Mesenchymal stem cell (in vitro differentiated cells and primary cell): ENCODE results near the gene MTMR2.
A peak's percentile ranks its signal among the peaks of the same experiment; 100 is the strongest.

Experiments
- DNase-seq: peaks from one replicate; pipeline ENCODE4 v3.0.0-alpha.2; 2013
- H2AFZ ChIP-seq: one replicate; pipeline ENCODE4 v1.6.1; 2013; ENCODE audit warnings: low read depth, mild to moderate bottlenecking, control low read depth, inconsistent platforms, low read length, moderate library complexity
- H2AK5ac ChIP-seq: 2 replicates; pipeline ENCODE4 v1.6.1; 2013; ENCODE audit warnings: low read length, moderate library complexity, mild to moderate bottlenecking, inconsistent platforms; ENCODE audit not compliant: severe bottlenecking
- H2BK120ac ChIP-seq: one replicate; pipeline ENCODE4 v1.6.1; 2013; ENCODE audit warnings: low read depth, mild to moderate bottlenecking, inconsistent platforms, low read length, moderate library complexity
- H2BK12ac ChIP-seq, 2 experiments: one replicate each; pipeline ENCODE4 v1.6.1; 2013; ENCODE audit warnings: inconsistent platforms in 2 of 2, low read length in 2 of 2, mild to moderate bottlenecking in 2 of 2, moderate library complexity in 2 of 2, control low read depth in 1 of 2
- H2BK15ac ChIP-seq: one replicate; pipeline ENCODE4 v1.6.1; 2013; ENCODE audit warnings: mild to moderate bottlenecking, low read depth, inconsistent platforms; ENCODE audit not compliant: poor library complexity, severe bottlenecking
- H2BK5ac ChIP-seq: 2 replicates; pipeline ENCODE4 v1.6.1; 2013; ENCODE audit warnings: low read depth, mild to moderate bottlenecking, low read length, control low read depth, inconsistent platforms; ENCODE audit not compliant: poor library complexity, severe bottlenecking
- H3K14ac ChIP-seq, 2 experiments: one replicate each; pipeline ENCODE4 v1.6.1; 2013; ENCODE audit warnings: inconsistent platforms in 2 of 2, low read length in 2 of 2, control low read depth in 1 of 2, mild to moderate bottlenecking in 1 of 2, moderate library complexity in 1 of 2
- H3K18ac ChIP-seq, 2 experiments: one replicate each; pipeline ENCODE4 v1.6.1; 2013; ENCODE audit warnings: inconsistent platforms in 2 of 2, low read length in 2 of 2, control low read depth in 1 of 2, low read depth in 1 of 2, mild to moderate bottlenecking in 1 of 2
- H3K23ac ChIP-seq, 2 experiments: one replicate each; pipeline ENCODE4 v1.6.1; 2013; ENCODE audit warnings: inconsistent platforms in 2 of 2, low read length in 2 of 2, mild to moderate bottlenecking in 2 of 2, moderate library complexity in 2 of 2, control low read depth in 1 of 2
- H3K27ac ChIP-seq: 2 replicates; pipeline ENCODE4 v1.5.1; 2013; ENCODE audit warnings: mild to moderate bottlenecking, moderate library complexity, low read length, control low read depth, inconsistent platforms; ENCODE audit not compliant: poor library complexity, severe bottlenecking
- H3K27me3 ChIP-seq, 2 experiments: 2 replicates each; pipeline versions ENCODE4 v1.6.1 to v1.7.0; 2013; ENCODE audit warnings: low read length in 2 of 2, mild to moderate bottlenecking in 2 of 2, moderate library complexity in 2 of 2, control low read depth in 1 of 2, inconsistent platforms in 1 of 2; ENCODE audit not compliant: control insufficient read depth in 1 of 2, insufficient read depth in 1 of 2
- H3K36me3 ChIP-seq, 2 experiments: 2 replicates each; pipeline versions ENCODE4 v1.6.1 to v1.7.0; 2013; ENCODE audit warnings: low read length in 2 of 2, control low read depth in 1 of 2, inconsistent platforms in 1 of 2, low read depth in 1 of 2, mild to moderate bottlenecking in 1 of 2; ENCODE audit not compliant: insufficient read depth in 2 of 2, control insufficient read depth in 1 of 2
- H3K4ac ChIP-seq, 2 experiments: one replicate each; pipeline ENCODE4 v1.6.1; 2013; ENCODE audit warnings: inconsistent platforms in 2 of 2, low read length in 2 of 2, mild to moderate bottlenecking in 2 of 2, moderate library complexity in 2 of 2, control low read depth in 1 of 2, low read depth in 1 of 2
- H3K4me1 ChIP-seq: 2 replicates; pipeline ENCODE4 v1.6.1; 2013; ENCODE audit warnings: low read depth, low read length, control low read depth; ENCODE audit not compliant: control insufficient read depth, insufficient read depth
- H3K4me2 ChIP-seq: 2 replicates; pipeline ENCODE4 v1.6.1; 2013; ENCODE audit warnings: low read length, mild to moderate bottlenecking, inconsistent platforms; ENCODE audit not compliant: poor library complexity, severe bottlenecking
- H3K4me3 ChIP-seq, 2 experiments: 2 replicates each; pipeline versions ENCODE4 v1.5.1 to v1.7.0; 2013; ENCODE audit warnings: low read length in 2 of 2, mild to moderate bottlenecking in 2 of 2, control low read depth in 1 of 2, low read depth in 1 of 2; ENCODE audit not compliant: insufficient read depth in 1 of 2
- H3K79me1 ChIP-seq: replicated peaks from 2 replicates; pipeline ENCODE4 v1.6.1; 2013; ENCODE audit warnings: mild to moderate bottlenecking, control low read depth, low read length, inconsistent platforms; ENCODE audit not compliant: poor library complexity, severe bottlenecking
- H3K9ac ChIP-seq: 2 replicates; pipeline ENCODE4 v1.7.0; 2013; ENCODE audit warnings: mild to moderate bottlenecking, low read length, moderate library complexity
- H3K9me3 ChIP-seq: 2 replicates; pipeline ENCODE4 v1.7.0; 2013; ENCODE audit warnings: mild to moderate bottlenecking, low read length; ENCODE audit not compliant: control insufficient read depth
- H4K8ac ChIP-seq: one replicate; pipeline ENCODE4 v1.6.1; 2013; ENCODE audit warnings: inconsistent platforms, mild to moderate bottlenecking, low read length, moderate library complexity
- H4K91ac ChIP-seq: one replicate; pipeline ENCODE4 v1.6.1; 2013; ENCODE audit warnings: mild to moderate bottlenecking, low read length, inconsistent platforms
- WGBS: methylation state at CpG from one replicate; pipeline ENCODE4 v1.1.7; 2013; ENCODE audit warnings: mixed read lengths; 5-methylcytosine and 5-hydroxymethylcytosine counted together

Gene MTMR2

GRCh38 chr11:95920460-95921105, 3.3 kb downstream of the MTMR2 start:
- Histone ChIP-seq H3K9ac (peak overlapping the region; percentile 100), H2BK5ac (no peak overlapping the region), H3K27me3 (no peaks in the 10 kb centered on the region), H3K36me3 (no peaks in the 10 kb centered on the region), H3K9me3 (no peaks in the 10 kb centered on the region), H4K8ac (no peak overlapping the region), H2AFZ (no peak overlapping the region), H3K14ac (no peak overlapping the region), H2AK5ac (no peak overlapping the region), H3K4me2 (no peak overlapping the region), H2BK120ac (no peak overlapping the region), H3K4ac (no peak overlapping the region), H4K91ac (no peak overlapping the region), H2BK12ac (no peak overlapping the region), H3K23ac (no peak overlapping the region), H3K18ac (no peak overlapping the region), H3K4me3 (no peak overlapping the region), H3K79me1 (peaks cover 16% of the 10 kb centered on the region), H3K27ac (no peak overlapping the region), H3K4me1 (no peaks in the 10 kb centered on the region), H2BK15ac (no peak overlapping the region)
- WGBS = 100% methylated on average over 1 of the region's 3 CpGs
- peak; percentile 48 for DNase-seq

DNA sequence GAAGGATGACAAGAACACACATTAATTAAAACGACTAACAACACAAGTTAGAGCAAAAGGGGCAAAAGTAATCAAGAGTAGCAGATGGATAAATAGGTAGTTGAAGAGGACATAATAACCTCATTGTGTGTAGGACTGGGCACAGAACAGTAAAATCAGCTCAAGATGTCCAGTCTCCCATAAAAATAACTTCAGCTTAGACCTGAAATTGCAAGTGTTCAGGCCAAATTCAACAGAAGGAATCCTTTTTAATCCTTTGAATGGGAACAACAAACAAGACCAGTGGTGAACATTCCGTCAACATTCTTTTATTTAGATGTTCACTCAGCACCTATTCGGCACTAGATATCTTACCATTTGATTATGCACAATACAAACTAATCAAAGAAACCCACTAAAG, 4.4 kb downstream of the MTMR2 start:
- peaks cover 14% of the 10 kb centered on the region for H3K79me1 ChIP-seq
- H3K4me3 ChIP-seq = no peak overlapping the region
- H3K4ac ChIP-seq = no peak overlapping the region
- no peak overlapping the region for H3K4me2 ChIP-seq
- H3K36me3 ChIP-seq = no peaks in the 10 kb centered on the region
- no peak overlapping the region for H3K23ac ChIP-seq
- 100% methylated on average over 2 of the region's 3 CpGs for WGBS
- no peaks in the 10 kb centered on the region for H3K9me3 ChIP-seq
- H2BK15ac ChIP-seq = no peak overlapping the region
- no peak overlapping the region for H4K91ac ChIP-seq
- no peak overlapping the region for H3K9ac ChIP-seq
- H3K14ac ChIP-seq = no peak overlapping the region
- no peak overlapping the region for H2AFZ ChIP-seq
- no peaks in the 10 kb centered on the region for H3K27me3 ChIP-seq
- no peak overlapping the region for H3K18ac ChIP-seq
- no peak overlapping the region for H3K27ac ChIP-seq
- no peaks in the 10 kb centered on the region for H3K4me1 ChIP-seq
- DNase-seq = no peak
- no peak overlapping the region for H2BK120ac ChIP-seq
- H4K8ac ChIP-seq = no peak overlapping the region
- no peak overlapping the region for H2AK5ac ChIP-seq
- H2BK12ac ChIP-seq = no peak overlapping the region
- no peak overlapping the region for H2BK5ac ChIP-seq

DNA sequence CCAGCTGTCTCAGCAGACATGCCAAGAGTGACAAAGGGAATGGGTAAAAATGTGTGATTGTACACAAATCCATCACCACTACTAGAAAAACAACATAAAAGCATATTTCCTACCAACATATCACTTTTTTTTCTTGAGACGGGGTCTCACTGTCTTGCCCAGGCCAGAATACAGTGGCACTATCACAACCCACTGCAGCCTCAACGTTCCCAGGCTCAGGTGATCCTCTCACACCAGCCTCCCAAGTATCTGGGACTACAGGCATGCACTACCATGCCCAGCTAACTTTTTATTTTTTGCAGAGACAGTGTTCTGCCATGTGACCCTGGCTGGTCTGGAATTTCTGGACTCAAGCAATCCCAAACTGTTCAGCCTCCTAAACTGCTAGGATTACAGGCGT, 5.2 kb downstream of the MTMR2 start:
- Histone ChIP-seq H3K27me3 (no peaks in the 10 kb centered on the region), H3K18ac (no peak overlapping the region), H3K23ac (no peak overlapping the region), H3K9me3 (no peaks in the 10 kb centered on the region), H2BK5ac (no peak overlapping the region), H2BK120ac (no peak overlapping the region), H3K79me1 (peaks cover 14% of the 10 kb centered on the region), H4K91ac (no peak overlapping the region), H3K4ac (no peak overlapping the region), H4K8ac (no peak overlapping the region), H3K36me3 (no peaks in the 10 kb centered on the region), H3K27ac (no peak overlapping the region), H2BK12ac (no peak overlapping the region), H3K4me1 (no peaks in the 10 kb centered on the region), H3K14ac (no peak overlapping the region), H3K9ac (no peak overlapping the region), H2AK5ac (no peak overlapping the region), H2BK15ac (no peak overlapping the region), H3K4me3 (no peak overlapping the region), H3K4me2 (no peak overlapping the region), H2AFZ (no peak overlapping the region)
- 94% methylated on average over 2 of the region's 3 CpGs for WGBS
- DNase-seq = no peak

DNA sequence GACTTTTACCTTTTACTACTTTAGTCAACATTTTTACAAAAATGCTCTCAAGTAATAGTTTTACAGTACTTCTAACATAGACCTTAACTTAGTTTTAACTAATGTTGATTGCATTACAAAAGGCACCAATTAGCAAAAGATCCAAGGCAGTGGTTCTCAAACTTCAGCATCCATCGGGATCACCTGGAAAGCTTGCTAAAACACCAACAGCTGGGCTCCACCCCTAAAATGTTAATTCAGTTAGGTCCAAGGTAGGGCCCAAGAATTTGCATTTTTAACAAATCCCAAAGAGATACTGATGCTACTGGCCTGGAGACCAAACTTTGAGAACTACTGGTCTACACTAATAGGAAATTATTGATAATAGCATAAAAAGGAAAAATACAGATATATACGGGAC, 5.9 kb downstream of the MTMR2 start:
- H4K8ac ChIP-seq = no peak overlapping the region
- no peaks in the 10 kb centered on the region for H3K4me1 ChIP-seq
- no peak overlapping the region for H2BK5ac ChIP-seq
- H3K9ac ChIP-seq = no peak overlapping the region
- no peaks in the 10 kb centered on the region for H3K9me3 ChIP-seq
- 27% methylated on average over 1 of the region's 2 CpGs for WGBS
- no peak for DNase-seq
- H3K27me3 ChIP-seq = no peaks in the 10 kb centered on the region
- H2AFZ ChIP-seq = no peak overlapping the region
- no peaks in the 10 kb centered on the region for H3K36me3 ChIP-seq
- no peak overlapping the region for H3K4me3 ChIP-seq
- H3K14ac ChIP-seq = no peak overlapping the region
- H3K23ac ChIP-seq = no peak overlapping the region
- no peak overlapping the region for H4K91ac ChIP-seq
- H3K79me1 ChIP-seq = peaks cover 14% of the 10 kb centered on the region
- H3K4me2 ChIP-seq = no peak overlapping the region
- no peak overlapping the region for H3K27ac ChIP-seq
- no peak overlapping the region for H3K18ac ChIP-seq
- no peak overlapping the region for H2BK15ac ChIP-seq
- no peak overlapping the region for H2BK120ac ChIP-seq
- no peak overlapping the region for H3K4ac ChIP-seq
- H2BK12ac ChIP-seq = no peak overlapping the region
- no peak overlapping the region for H2AK5ac ChIP-seq
